Ramos (cell line): ENCODE results near the gene DRD2.

Experiments
- in situ Hi-C: fragments of 300-500 bp; cut with MboI; formaldehyde crosslinking; loops from one replicate; pipeline ENCODE4 v1.14.3; 2022; ENCODE audit warnings: low sequenced_read_pairs; ENCODE audit not compliant: unreplicated experiment

Gene DRD2

GRCh38 chr11:113405724-113406478 is 69.3 kb downstream of the DRD2 start:
- in situ Hi-C loops, result no loop called here

- in situ Hi-C loops, result no loop called here
Measured at GRCh38 chr11:113404859-113405430, 70.3 kb downstream of the DRD2 start.

- in situ Hi-C loops, result no loop called here
Measured at GRCh38 chr11:113401718-113402117, 73.5 kb downstream of the DRD2 start.

DNA sequence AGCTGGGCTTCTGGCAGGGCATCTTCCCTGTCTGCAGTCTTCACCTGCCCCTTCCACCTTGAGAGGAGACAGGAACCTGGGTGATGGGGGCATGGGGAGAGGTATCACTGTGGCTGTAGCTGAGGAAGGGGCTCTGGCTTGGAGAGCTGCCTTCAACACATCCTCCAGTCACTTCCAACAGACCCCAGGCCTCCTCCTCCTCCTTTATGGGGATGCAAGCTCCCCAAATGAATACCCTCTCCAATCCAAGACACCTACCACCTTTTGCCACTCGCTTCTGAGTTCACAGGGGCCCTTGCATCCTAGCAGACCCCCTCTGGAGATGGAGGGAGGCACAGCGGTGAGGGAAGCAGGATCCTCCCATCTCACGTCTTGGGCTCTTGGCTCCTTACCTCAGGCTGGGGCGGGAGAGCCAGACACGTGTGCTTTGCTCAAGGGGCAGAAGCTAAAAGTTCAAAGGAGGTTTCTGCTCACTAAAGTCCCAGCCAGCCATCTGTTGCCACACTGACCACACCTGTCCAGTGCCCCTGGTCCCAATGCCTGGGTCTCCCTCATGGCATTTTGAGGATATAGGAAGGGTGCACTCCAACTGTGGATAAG is 74.5 kb downstream of the DRD2 start:
- in situ Hi-C loops, result no loop called here

GRCh38 chr11:113398669-113399430 is 76.3 kb downstream of the DRD2 start:
- in situ Hi-C loops, result no loop called here

DNA sequence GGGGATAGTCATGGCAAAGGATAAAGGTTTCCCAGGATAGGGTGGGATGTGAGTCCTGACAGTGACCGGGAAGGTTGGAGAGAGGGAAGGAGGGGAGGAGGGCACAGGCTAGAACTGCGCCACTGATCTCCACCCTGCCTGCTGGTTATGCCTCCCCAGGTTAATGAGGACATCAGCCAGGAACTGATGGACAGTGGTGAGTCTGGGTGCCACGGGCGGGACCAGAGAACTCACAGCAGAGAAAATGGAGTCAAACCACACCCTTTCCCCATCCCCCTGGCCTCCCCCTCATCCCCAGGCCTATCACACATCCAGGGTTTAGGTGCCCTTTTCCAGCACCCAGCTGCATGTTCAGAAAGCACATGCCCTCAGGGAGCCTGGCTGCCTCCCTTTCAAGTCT is 77.4 kb downstream of the DRD2 start:
- in situ Hi-C loops, result no loop called here

GRCh38 chr11:113397212-113397611 is 78.0 kb downstream of the DRD2 start:
- in situ Hi-C loops, result no loop called here

DNA sequence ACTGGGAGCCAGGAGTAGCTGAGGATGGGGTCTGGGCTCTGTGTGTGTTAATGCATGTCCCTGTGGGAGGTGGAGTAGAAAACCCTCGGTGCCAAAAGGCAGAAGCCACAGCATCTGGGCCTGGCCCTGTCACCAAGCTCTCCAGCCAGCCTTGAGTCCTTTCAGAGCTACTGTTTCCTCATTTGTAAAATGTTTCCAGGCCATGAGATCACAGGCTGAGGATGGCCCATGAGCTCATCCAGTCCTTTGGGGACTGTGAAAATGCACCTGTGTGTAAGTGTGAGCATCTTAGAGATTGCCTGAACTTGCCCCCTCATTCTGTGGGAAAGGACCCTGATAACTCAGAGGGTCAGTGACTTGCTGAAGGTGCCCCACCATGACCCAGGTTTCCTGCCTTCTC is 78.5 kb downstream of the DRD2 start:
- in situ Hi-C loops, result no loop called here

DNA sequence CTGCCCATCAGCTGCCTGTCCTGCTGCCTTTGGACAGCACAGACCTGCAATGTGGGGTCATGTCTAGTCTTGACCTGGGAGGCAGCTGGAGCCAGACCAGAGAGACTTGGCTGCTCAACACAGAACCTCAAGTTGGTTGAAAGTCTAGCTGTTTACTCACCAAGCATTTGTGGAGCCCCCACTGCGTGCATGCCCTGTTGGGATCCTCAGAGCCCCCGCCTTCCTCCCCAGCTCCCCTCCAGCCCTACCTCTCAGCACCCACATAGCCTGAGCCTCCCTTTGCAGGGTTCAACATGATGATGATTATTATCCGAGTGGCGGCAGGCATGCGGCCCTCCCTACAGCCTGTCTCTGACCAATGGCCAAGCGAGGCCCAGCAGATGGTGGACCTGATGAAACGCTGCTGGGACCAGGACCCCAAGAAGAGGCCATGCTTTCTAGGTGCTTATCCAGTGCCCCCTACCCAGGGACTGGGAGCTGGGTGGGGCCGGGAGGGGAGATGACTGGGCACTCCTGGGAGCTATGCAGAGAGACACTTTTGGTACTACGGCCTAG is 79.3 kb downstream of the DRD2 start:
- in situ Hi-C loops, result no loop called here

- in situ Hi-C loops, result no loop called here
Measured at GRCh38 chr11:113394919-113395318, 80.3 kb downstream of the DRD2 start.

GRCh38 chr11:113393501-113393985 is 81.7 kb downstream of the DRD2 start:
- in situ Hi-C loops, result no loop called here

DNA sequence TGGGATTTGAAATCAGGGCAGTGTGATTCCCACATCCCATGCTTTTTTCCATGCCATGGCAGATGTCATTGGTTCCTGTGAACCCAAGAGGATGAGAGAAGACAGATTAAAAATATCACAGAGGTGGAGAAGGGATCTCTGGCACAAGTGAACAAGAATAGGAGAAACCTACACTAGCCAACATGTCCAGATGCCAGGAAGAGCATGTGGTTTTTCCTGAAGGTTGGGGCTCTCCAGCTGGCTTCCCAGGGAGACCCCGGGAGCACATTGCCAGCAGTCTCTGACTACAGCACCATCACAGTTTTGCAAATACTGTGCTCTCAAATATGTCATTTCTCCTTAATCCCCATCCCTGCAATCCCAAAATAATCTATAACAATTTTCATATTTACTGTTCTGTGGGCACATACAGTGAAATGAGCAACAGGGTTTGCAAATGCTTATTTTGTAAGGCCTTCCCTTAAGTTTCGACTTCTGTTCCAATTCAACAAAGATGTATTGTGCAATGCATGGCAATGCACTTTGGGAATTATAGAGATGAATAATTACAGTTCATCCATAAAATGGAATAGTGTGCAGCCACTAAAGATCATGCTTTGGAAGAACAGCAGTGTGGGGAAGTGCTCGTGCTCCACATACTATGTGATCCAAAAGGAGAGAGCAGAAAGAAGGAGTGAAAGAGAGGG is 82.8 kb downstream of the DRD2 start:
- in situ Hi-C loops, result no loop called here

GRCh38 chr11:113389272-113389671 is 85.9 kb downstream of the DRD2 start:
- in situ Hi-C loops, result no loop called here

DNA sequence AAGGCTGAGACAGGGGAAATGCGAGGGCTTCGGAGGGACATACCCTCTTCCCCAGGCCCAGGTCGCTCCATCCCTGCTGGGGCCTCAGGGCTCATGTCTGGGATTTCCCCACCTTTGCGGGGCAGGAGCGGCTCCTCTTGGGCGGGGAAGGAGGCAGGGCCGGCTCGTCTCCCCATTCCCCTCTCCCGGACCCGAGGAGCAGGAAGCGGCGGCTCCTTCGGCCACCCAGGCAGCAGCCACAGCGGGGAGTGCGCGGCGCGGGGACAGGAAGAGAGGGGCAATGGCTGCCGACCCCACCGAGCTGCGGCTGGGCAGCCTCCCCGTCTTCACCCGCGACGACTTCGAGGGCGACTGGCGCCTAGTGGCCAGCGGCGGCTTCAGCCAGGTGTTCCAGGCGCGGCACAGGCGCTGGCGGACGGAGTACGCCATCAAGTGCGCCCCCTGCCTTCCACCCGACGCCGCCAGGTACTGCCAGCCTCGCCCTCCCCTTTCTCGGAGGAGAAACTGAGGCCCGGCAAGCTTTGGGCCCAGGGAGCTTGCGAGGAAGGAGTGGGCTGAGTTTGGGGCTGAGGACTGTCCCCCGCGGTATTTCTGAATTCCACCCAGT is 87.5 kb downstream of the DRD2 start, which contains the start of gene ANKK1:
ANKK1 (plus strand) TSS at position 175 of the 607 bp plus-strand sequence; CDS start at position 281, 106 bp downstream.
- in situ Hi-C loops, result no loop called here

GRCh38 chr11:113386866-113387265 is 88.3 kb downstream of the DRD2 start:
- in situ Hi-C loops, result no loop called here

- in situ Hi-C loops, result no loop called here
Measured at GRCh38 chr11:113385749-113386148, 89.4 kb downstream of the DRD2 start.

DNA sequence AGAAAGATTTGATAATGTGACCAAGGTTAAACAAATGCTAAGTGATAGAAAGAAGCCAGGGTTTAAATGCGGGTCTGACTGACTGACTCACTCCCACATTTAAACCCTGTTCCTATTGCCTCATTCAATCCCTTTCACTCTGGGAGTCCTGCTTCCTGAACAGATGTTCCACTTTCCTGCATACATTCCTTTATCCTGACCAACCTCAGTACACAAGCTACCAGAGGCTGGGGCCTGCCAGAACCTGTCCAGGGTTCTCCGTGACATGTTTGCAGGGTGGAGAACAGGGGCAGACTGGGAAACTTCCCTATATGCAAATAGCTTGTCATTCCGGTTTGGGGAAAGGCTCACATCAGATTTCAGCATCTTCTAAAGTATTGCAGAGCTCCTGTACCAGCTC is 90.6 kb downstream of the DRD2 start:
- in situ Hi-C loops, result no loop called here

GRCh38 chr11:113382121-113382520 is 93.1 kb downstream of the DRD2 start:
- in situ Hi-C loops, result no loop called here

GRCh38 chr11:113378692-113379091 is 96.5 kb downstream of the DRD2 start:
- in situ Hi-C loops, result no loop called here
